Measurements from ENCODE around the gene UBAC1. TPM values are rescaled to one million over a fixed set of nuclear protein-coding genes. Genes with fewer than 3 reads are reported as not detected.

The UBAC1 gene
- total and polyA plus RNA-seq, 4 donors = 16.2 to 115 (median 16.4) TPM

GRCh38 chr9:135958485-135958884 is 2.7 kb downstream of the UBAC1 start (continued):
- TF ChIP-seq TAF1 (conservative IDR thresholded peaks at IDR 0.05) (no peak), CTCF (IDR thresholded peaks at IDR 0.05; ENCODE audit: low read depth, low read length, missing input control) (no peak), FOXA1 (IDR thresholded peaks at IDR 0.05) (no peak), EGR1 (IDR thresholded peaks at IDR 0.05; ENCODE audit: low read depth in 2 of 2) (no peak)

GRCh38 chr9:135957431-135957830 is 3.7 kb downstream of the UBAC1 start:
- Histone ChIP-seq H3K27me3 (ENCODE audit: control insufficient read depth in 4 of 4, insufficient read depth in 4 of 4, low read length in 3 of 4) (no peaks in the 10 kb centered on the region), H3K9ac (ENCODE audit: low read depth in 1 of 2, low read length in 2 of 2) (no peak overlapping the region), H3K27ac (ENCODE audit: low read depth in 1 of 2, low read length in 2 of 2) (no peak overlapping the region), H3K4me3 (ENCODE audit: low read depth in 1 of 3, low read length in 3 of 3) (no peak overlapping the region), H3K4me1 (ENCODE audit: control insufficient read depth in 4 of 4, insufficient read depth in 4 of 4, low read length in 3 of 4) (peaks cover 5 to 28% (median 15%) of the 10 kb centered on the region in 4 donors), H3K36me3 (ENCODE audit: control insufficient read depth in 4 of 4, insufficient read depth in 3 of 4, low read depth in 1 of 4, low read length in 3 of 4) (peaks cover 0 to 11% (median 4%) of the 10 kb centered on the region in 4 donors), H3K9me3 (ENCODE audit: control insufficient read depth in 4 of 4, low read length in 3 of 4) (no peaks in the 10 kb centered on the region)
- no peak for DNase-seq (ENCODE audit: low spot score)
- WGBS = 93% methylated on average over 9 of the region's 9 CpGs
- TF ChIP-seq MAX (IDR thresholded peaks at IDR 0.05) = no peak
- no peak for TF ChIP-seq RAD21 (IDR thresholded peaks at IDR 0.05)
- TF ChIP-seq TAF1 (conservative IDR thresholded peaks at IDR 0.05) = no peak
- no peak for TF ChIP-seq ATF3 (IDR thresholded peaks at IDR 0.05)
- TF ChIP-seq SP1 (IDR thresholded peaks at IDR 0.05) = no peak
- TF ChIP-seq HNF4A (conservative IDR thresholded peaks at IDR 0.05) = no peak
- no peak for TF ChIP-seq EGR1 (IDR thresholded peaks at IDR 0.05; ENCODE audit: low read depth in 2 of 2)
- TF ChIP-seq FOXA1 (IDR thresholded peaks at IDR 0.05) = no peak
- TF ChIP-seq RXRA (IDR thresholded peaks at IDR 0.05) = no peak
- TF ChIP-seq HNF4G (IDR thresholded peaks at IDR 0.05) = no peak
- no peak for TF ChIP-seq NR2F2 (IDR thresholded peaks at IDR 0.05)
- TF ChIP-seq YY1 (IDR thresholded peaks at IDR 0.05) = no peak
- TF ChIP-seq GABPA (IDR thresholded peaks at IDR 0.05 in 1 of 2, conservative IDR thresholded peaks at IDR 0.05 in 1 of 2) = no peak
- TF ChIP-seq CTCF (IDR thresholded peaks at IDR 0.05; ENCODE audit: low read depth, low read length, missing input control) = no peak
- TF ChIP-seq ZBTB33 (IDR thresholded peaks at IDR 0.05) = no peak
- no peak for TF ChIP-seq REST (IDR thresholded peaks at IDR 0.05)

All from liver (tissue), 9 donors.